Loucy (cell line): ENCODE data around the gene CREG1.

Source experiments
- H2AFZ ChIP-seq: fragments of 200-600 bp; sonication (generic); 2 replicates; pipeline ENCODE4 v1.6.0; 2016; ENCODE audit warnings: antibody characterized with exemption, mild to moderate bottlenecking, low read length, moderate library complexity
- H3F3A ChIP-seq: fragments of 200-600 bp; 2 replicates; pipeline ENCODE4 v1.6.0; 2016; ENCODE audit warnings: antibody characterized with exemption, low read depth, mild to moderate bottlenecking
- H3K27me3 ChIP-seq: fragments of 200-600 bp; sonication (generic); 2 replicates; pipeline ENCODE4 v1.6.1; 2014; ENCODE audit warnings: low read length, mild to moderate bottlenecking; ENCODE audit not compliant: insufficient read depth, poor library complexity, severe bottlenecking
- H3K36me3 ChIP-seq: fragments of 200-600 bp; sonication (generic); 2 replicates; pipeline ENCODE4 v1.6.1; 2016; ENCODE audit warnings: low read length; ENCODE audit not compliant: insufficient read depth
- H3K4me1 ChIP-seq: fragments of 200-600 bp; sonication (generic); 2 replicates; pipeline ENCODE4 v1.5.1; 2014; ENCODE audit warnings: low read length, mild to moderate bottlenecking; ENCODE audit not compliant: insufficient read depth, poor library complexity, severe bottlenecking
- H3K4me2 ChIP-seq: fragments of 200-600 bp; sonication (generic); 2 replicates; pipeline ENCODE4 v1.6.0; 2014; ENCODE audit warnings: antibody characterized with exemption, low read length, low read depth, mild to moderate bottlenecking; ENCODE audit not compliant: poor library complexity, severe bottlenecking
- H3K4me3 ChIP-seq: fragments of 200-600 bp; sonication (generic); 2 replicates; pipeline ENCODE4 v1.5.1; 2014; ENCODE audit warnings: low read length, mild to moderate bottlenecking, mixed read lengths; ENCODE audit not compliant: poor library complexity, severe bottlenecking
- H3K79me2 ChIP-seq: fragments of 200-600 bp; sonication (generic); 2 replicates; pipeline ENCODE4 v1.6.1; 2014; ENCODE audit warnings: low read length; ENCODE audit not compliant: insufficient read depth
- H3K9ac ChIP-seq: fragments of 200-600 bp; sonication (generic); 2 replicates; pipeline ENCODE4 v1.6.0; 2014; ENCODE audit warnings: mild to moderate bottlenecking, low read depth, low read length, moderate library complexity; ENCODE audit not compliant: poor library complexity, severe bottlenecking
- H3K9me2 ChIP-seq: fragments of 200-600 bp; sonication (generic); replicated peaks from 2 replicates; pipeline ENCODE4 v1.6.1; 2016; ENCODE audit warnings: low read depth, low read length, mixed read lengths
- H3K9me3 ChIP-seq: fragments of 200-600 bp; sonication (generic); 2 replicates; pipeline ENCODE4 v1.6.1; 2014; ENCODE audit warnings: mild to moderate bottlenecking, antibody characterized with exemption, low read length, low read depth; ENCODE audit not compliant: insufficient read depth
- H4K20me1 ChIP-seq: fragments of 200-600 bp; sonication (generic); 2 replicates; pipeline ENCODE4 v1.6.0; 2014; ENCODE audit warnings: antibody characterized with exemption, low read length, mild to moderate bottlenecking; ENCODE audit not compliant: insufficient read depth, poor library complexity, severe bottlenecking
- EZH2phosphoT487 ChIP-seq: fragments of 200-600 bp; IDR thresholded peaks from 2 replicates; pipeline ENCODE4 v1.6.1; 2018; ENCODE audit warnings: antibody characterized with exemption, mild to moderate bottlenecking, moderate library complexity, borderline replicate concordance
- TF ChIP-seq, protein P1 (sequence below): fragments of 200-600 bp; sonication (generic); conservative IDR thresholded peaks from 2 replicates; pipeline ENCODE4 v1.5.1; 2014; ENCODE audit warnings: mild to moderate bottlenecking, antibody characterized with exemption, low read length

Gene CREG1

DNA sequence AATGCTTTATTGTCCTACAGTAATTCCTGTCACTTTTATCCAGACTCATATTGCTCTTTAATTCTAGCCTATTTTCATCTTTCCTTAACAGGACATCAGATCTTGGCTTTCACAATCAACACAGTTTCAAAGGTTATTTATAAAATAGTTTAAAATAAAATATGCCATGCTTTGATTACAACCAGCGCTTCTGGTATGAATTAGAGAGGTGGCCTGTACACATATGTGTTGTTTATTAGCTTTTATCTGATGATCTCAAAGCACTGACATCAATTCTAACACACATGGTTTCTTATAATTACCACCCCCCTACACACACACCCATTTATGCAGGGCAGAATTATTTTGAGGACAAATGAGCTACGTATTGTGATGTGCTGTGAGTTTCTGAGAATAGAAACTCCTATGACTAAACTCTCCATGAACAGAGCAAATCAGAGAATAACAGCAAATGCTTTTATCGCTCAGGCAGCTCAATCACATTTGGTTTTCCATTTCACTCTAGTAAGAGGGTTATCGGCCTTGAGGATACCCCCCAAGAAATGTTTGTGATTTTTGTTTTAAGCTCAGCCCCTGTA, 53.2 kb downstream of the CREG1 start:
- H3K9me3 ChIP-seq = no peaks in the 10 kb centered on the region
- H4K20me1 ChIP-seq = peaks cover 40% of the 10 kb centered on the region
- no peak overlapping the region for H3K4me2 ChIP-seq
- peaks cover 97% of the 10 kb centered on the region for H3K79me2 ChIP-seq
- H2AFZ ChIP-seq = no peak overlapping the region
- no peak overlapping the region for H3K4me3 ChIP-seq
- peaks cover 14% of the 10 kb centered on the region for H3K4me1 ChIP-seq
- no peak for TF ChIP-seq EZH2phosphoT487
- TF ChIP-seq, protein P1, sequence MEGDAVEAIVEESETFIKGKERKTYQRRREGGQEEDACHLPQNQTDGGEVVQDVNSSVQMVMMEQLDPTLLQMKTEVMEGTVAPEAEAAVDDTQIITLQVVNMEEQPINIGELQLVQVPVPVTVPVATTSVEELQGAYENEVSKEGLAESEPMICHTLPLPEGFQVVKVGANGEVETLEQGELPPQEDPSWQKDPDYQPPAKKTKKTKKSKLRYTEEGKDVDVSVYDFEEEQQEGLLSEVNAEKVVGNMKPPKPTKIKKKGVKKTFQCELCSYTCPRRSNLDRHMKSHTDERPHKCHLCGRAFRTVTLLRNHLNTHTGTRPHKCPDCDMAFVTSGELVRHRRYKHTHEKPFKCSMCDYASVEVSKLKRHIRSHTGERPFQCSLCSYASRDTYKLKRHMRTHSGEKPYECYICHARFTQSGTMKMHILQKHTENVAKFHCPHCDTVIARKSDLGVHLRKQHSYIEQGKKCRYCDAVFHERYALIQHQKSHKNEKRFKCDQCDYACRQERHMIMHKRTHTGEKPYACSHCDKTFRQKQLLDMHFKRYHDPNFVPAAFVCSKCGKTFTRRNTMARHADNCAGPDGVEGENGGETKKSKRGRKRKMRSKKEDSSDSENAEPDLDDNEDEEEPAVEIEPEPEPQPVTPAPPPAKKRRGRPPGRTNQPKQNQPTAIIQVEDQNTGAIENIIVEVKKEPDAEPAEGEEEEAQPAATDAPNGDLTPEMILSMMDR = no peak
- H3K9ac ChIP-seq = no peak overlapping the region
- H3F3A ChIP-seq = no peaks in the 10 kb centered on the region
- no peaks in the 10 kb centered on the region for H3K27me3 ChIP-seq
- H3K9me2 ChIP-seq = no peaks in the 10 kb centered on the region
- H3K36me3 ChIP-seq = peaks cover 61% of the 10 kb centered on the region; the same call in 1 of the 2 replicates

DNA sequence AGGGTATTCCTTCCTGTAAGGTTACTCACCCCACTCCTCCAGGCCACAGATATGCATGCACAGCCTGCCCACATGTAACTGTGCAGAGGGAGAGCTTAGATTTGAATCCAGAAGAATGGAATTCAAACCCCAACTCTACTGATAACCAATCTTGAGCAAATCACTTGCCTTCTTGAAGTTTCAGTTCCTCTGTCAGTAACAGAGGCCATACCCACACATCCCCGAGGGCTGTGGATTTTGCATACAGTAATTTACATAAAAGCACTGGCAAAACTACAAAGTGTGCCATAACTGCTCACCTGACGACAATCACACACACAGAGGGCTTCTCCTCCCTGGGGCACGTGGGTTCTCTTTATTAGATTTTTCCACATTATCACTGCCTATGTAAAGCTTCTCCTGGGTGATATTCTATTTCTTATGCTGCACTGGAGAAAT, 53.9 kb downstream of the CREG1 start:
- H3K79me2 ChIP-seq = peaks cover 99% of the 10 kb centered on the region
- no peak overlapping the region for H2AFZ ChIP-seq
- H3K4me1 ChIP-seq = peaks cover 14% of the 10 kb centered on the region

DNA sequence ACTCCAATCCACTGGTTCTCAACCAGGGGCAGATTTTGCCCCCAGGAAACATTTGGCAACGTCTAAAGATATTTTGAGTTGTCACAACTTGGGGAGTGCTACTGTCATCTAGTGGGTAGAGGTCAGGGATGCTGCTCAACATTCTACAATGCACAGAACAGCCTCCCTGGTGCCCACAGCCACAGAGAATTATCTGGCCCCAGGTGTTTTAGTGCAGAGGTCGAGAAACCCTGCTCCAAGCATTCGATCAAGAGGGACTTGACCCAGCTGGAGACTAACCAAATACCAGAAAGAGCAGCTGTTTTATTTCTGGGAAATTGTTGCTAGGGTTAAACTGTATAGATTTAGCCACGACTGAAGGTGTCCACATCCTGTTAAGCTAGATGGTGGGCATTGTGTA, 54.5 kb downstream of the CREG1 start:
- H3K4me2 ChIP-seq = peak overlapping the region; percentile 10

More for the DNA sequence above, 53.9 kb downstream of the CREG1 start:
- Histone ChIP-seq H3F3A (no peaks in the 10 kb centered on the region), H3K9ac (no peak overlapping the region), H3K27me3 (no peaks in the 10 kb centered on the region), H3K9me2 (no peaks in the 10 kb centered on the region), H3K4me2 (peak overlapping the region; percentile 10), H3K4me3 (no peak overlapping the region), H3K36me3 (peaks cover 68% of the 10 kb centered on the region; the same call in 1 of the 2 replicates), H3K9me3 (no peaks in the 10 kb centered on the region), H4K20me1 (peaks cover 45% of the 10 kb centered on the region)
- TF ChIP-seq, protein P1 = no peak
- no peak for TF ChIP-seq EZH2phosphoT487

More for the DNA sequence above, 54.5 kb downstream of the CREG1 start:
- no peaks in the 10 kb centered on the region for H3K9me3 ChIP-seq
- H3K79me2 ChIP-seq = peaks cover 99% of the 10 kb centered on the region
- no peaks in the 10 kb centered on the region for H3K9me2 ChIP-seq
- H3K9ac ChIP-seq = no peak overlapping the region
- H3F3A ChIP-seq = no peaks in the 10 kb centered on the region
- peaks cover 69% of the 10 kb centered on the region; the same call in 1 of the 2 replicates for H3K36me3 ChIP-seq
- peaks cover 47% of the 10 kb centered on the region for H4K20me1 ChIP-seq
- no peak overlapping the region for H2AFZ ChIP-seq
- H3K4me1 ChIP-seq = peaks cover 14% of the 10 kb centered on the region
- H3K27me3 ChIP-seq = no peaks in the 10 kb centered on the region
- TF ChIP-seq, protein P1 = no peak
- no peak for TF ChIP-seq EZH2phosphoT487
- H3K4me3 ChIP-seq = no peak overlapping the region
